Prostate gland (tissue), 2 donors: ENCODE results near the gene ST3GAL2.
"Not testable (repeated sequence)": the region's sequence is repeated elsewhere in the genome, so short reads cannot be mapped to it uniquely, and the experiment has no call there.

Experiments used
- CTCF ChIP-seq, 4 experiments: fragments of 200-600 bp in 2 of 4; fragments of 450-650 bp in 2 of 4; sonication (generic) in 2 of 4; IDR thresholded peaks; 1 replicate in 3 of 4; 2 replicates in 1 of 4; pipeline ENCODE4 v1.5.1; 2016 to 2019; ENCODE audit warnings: antibody characterized with exemption in 4 of 4, mild to moderate bottlenecking in 2 of 4, moderate library complexity in 2 of 4
- POLR2A ChIP-seq: fragments of 450-650 bp; IDR thresholded peaks from one replicate; pipeline ENCODE4 v1.6.1; 2016; ENCODE audit warnings: antibody characterized with exemption, mild to moderate bottlenecking

- not testable (repeated sequence) for TF ChIP-seq POLR2A; CTCF (IDR thresholded peaks at IDR 0.05)
Measured at GRCh38 chr16:70332728-70333127, 106.2 kb downstream of the ST3GAL2 start.
